Left lung (tissue), 10 donors: Measurements from ENCODE around the gene EDRF1. TPM values are rescaled to one million over a fixed set of nuclear protein-coding genes. Genes with fewer than 3 reads are reported as not detected.
A peak's percentile ranks its signal among the peaks of the same experiment; 100 is the strongest.

Experiments used
- ATAC-seq: fragments of 200-7000 bp; cut with Tn5 transposase; one replicate; pipeline ENCODE4 v1.9.1; 2020; ENCODE audit warnings: moderate library complexity
- DNase-seq, 4 donors: peaks; one replicate each; pipeline ENCODE4 v3.0.0-alpha.2; 2013 to 2020
- H3K27ac ChIP-seq, 2 donors: fragments of 200-600 bp; sonication (generic) in 1 of 2; one replicate each; pipeline versions ENCODE4 v1.5.0 to v1.8.0; 2020 to 2021
- H3K27me3 ChIP-seq, 2 donors: fragments of 200-600 bp; sonication (generic) in 1 of 2; one replicate each; pipeline versions ENCODE4 v1.5.0 to v1.8.0; 2020 to 2021
- H3K36me3 ChIP-seq, 2 donors: fragments of 200-600 bp; sonication (generic) in 1 of 2; one replicate each; pipeline versions ENCODE4 v1.5.0 to v1.8.0; 2020 to 2021
- H3K4me1 ChIP-seq, 2 donors: fragments of 200-600 bp; one replicate each; pipeline ENCODE4 v1.8.0; 2021
- H3K4me3 ChIP-seq, 2 donors: fragments of 200-600 bp; sonication (generic) in 1 of 2; one replicate each; pipeline versions ENCODE4 v1.5.0 to v1.8.0; 2020 to 2021; ENCODE audit warnings: mild to moderate bottlenecking in 1 of 2
- H3K9me3 ChIP-seq, 2 donors: fragments of 200-600 bp; sonication (generic) in 1 of 2; one replicate each; pipeline versions ENCODE4 v1.5.0 to v1.8.0; 2020 to 2021
- intact Hi-C, 2 donors: fragments of 100-400 bp; cut with DNase I; formaldehyde crosslinking; loops; one replicate each; pipeline versions ENCODE4 v1.11.2 to v1.14.2; 2022
- polyA plus RNA-seq, 6 donors: library from polyadenylated mRNA; unstranded; fragments of 120-200 nt; gene quantifications; one replicate each; pipeline ENCODE4 v1.2.1, GENCODE V29; 2013; ENCODE audit not compliant: insufficient read length in 6 of 6
- total RNA-seq, 2 donors: library from RNA; stranded (reverse); fragmentation: NEBNext Ultra II Directional; extraction: Animal tissue kit (Norgen Biotek cat#: 25700); gene quantifications; one replicate each; pipeline ENCODE4 v1.2.1, GENCODE V29; 2021
- TF ChIP-seq, protein P1 (sequence below), 2 donors: fragments of 200-600 bp; sonication (generic) in 1 of 2; IDR thresholded peaks; one replicate each; pipeline versions ENCODE4 v1.5.0 to v1.8.0; 2021; ENCODE audit warnings: antibody characterized with exemption in 2 of 2
- donor health status: DM: no; HTN: yes; CAD: no.
- donor health status: DM: no; HTN: no; CAD: no.

Gene EDRF1
- total and polyA plus RNA-seq, 8 donors = 19.9 to 70.1 (median 59.7) TPM

DNA sequence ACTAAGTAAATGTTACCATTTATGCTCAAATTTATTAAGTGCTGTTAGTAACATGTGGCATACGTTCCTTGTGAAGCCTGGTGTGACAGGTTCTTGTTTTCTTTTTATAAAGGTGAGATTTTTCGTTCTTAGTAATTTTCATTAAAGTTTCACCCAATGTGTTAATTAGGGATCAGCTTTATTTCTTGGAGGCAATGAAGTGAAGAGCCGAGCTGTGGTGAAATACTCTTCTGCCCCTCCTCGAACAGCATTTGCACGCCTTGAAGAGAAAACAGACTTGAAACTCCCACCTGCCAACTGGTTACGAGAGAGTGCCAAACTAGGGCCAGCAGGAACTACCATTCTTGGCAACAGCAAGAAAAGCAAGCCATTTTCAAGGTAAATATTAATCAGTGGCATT is 1.5 kb downstream of the EDRF1 start:
- Histone ChIP-seq H3K27me3 (no peaks in the 10 kb centered on the region), H3K4me1 (peaks cover 8 to 20% of the 10 kb centered on the region in 2 donors), H3K9me3 (no peaks in the 10 kb centered on the region), H3K27ac (no peak overlapping the region), H3K36me3 (peaks cover 0 to 49% of the 10 kb centered on the region in 2 donors), H3K4me3 (peak overlapping the region in 1 of 2 donors; percentile 77)
- TF ChIP-seq, protein P1, sequence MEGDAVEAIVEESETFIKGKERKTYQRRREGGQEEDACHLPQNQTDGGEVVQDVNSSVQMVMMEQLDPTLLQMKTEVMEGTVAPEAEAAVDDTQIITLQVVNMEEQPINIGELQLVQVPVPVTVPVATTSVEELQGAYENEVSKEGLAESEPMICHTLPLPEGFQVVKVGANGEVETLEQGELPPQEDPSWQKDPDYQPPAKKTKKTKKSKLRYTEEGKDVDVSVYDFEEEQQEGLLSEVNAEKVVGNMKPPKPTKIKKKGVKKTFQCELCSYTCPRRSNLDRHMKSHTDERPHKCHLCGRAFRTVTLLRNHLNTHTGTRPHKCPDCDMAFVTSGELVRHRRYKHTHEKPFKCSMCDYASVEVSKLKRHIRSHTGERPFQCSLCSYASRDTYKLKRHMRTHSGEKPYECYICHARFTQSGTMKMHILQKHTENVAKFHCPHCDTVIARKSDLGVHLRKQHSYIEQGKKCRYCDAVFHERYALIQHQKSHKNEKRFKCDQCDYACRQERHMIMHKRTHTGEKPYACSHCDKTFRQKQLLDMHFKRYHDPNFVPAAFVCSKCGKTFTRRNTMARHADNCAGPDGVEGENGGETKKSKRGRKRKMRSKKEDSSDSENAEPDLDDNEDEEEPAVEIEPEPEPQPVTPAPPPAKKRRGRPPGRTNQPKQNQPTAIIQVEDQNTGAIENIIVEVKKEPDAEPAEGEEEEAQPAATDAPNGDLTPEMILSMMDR (IDR thresholded peaks at IDR 0.05) = no peak
- intact Hi-C loops = no loop called here
- ATAC-seq (no peak), DNase-seq (no peak)

DNA sequence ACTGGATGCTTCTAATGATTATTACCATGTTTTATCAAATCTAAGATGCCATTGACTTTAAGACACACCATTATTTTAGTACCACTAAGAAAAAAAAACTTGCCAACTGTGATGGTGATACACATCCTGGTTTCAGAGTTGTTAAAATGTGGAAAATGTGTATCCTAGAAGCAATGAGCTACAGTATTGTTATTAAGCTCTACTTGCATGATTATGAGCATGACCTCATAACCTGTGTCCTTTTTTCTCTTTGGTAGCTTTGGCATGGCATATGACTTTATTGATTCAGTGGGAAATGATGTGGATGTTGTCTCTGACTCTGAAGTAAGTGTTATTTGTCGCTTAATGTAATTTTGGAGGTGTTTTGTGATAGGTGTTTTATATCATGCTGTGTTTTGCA is 3.3 kb downstream of the EDRF1 start:
- intact Hi-C loops = no loop called here
- H3K9me3 ChIP-seq = no peaks in the 10 kb centered on the region

DNA sequence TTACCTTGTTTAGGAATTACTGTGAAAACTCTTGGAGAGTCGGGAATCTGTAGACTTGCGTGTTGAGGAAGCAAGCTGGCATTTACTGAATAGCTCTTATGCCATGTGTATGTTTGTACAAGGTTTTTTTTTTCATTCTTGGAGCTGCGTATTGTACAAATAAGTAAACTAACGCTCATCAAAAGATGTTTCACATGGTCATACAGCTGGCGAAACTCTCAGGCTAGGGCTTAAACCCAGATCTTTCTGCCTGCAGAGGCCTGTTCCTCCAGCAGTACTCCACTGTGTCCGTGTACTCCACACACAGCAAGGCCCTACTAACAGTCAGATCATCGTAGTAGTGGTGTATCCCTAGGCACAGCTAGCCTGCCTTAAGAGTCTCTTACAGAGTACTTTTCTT is 7.4 kb downstream of the EDRF1 start:
- no peak overlapping the region for H3K4me3 ChIP-seq
- ATAC-seq (peak; percentile 26), DNase-seq (no peak)
- H3K4me1 ChIP-seq = peaks cover 0 to under 1% of the 10 kb centered on the region in 2 donors
- H3K27ac ChIP-seq = no peak overlapping the region
- intact Hi-C loops = no loop called here
- TF ChIP-seq, protein P1 (IDR thresholded peaks at IDR 0.05) = no peak
- H3K27me3 ChIP-seq = no peaks in the 10 kb centered on the region
- no peaks in the 10 kb centered on the region for H3K9me3 ChIP-seq
- peaks cover 0 to 100% of the 10 kb centered on the region in 2 donors for H3K36me3 ChIP-seq

More for the DNA sequence above, 3.3 kb downstream of the EDRF1 start:
- TF ChIP-seq, protein P1 (IDR thresholded peaks at IDR 0.05) = no peak
- Histone ChIP-seq H3K4me1 (peaks cover 8 to 20% of the 10 kb centered on the region in 2 donors), H3K27me3 (no peaks in the 10 kb centered on the region), H3K36me3 (peaks cover 0 to 67% of the 10 kb centered on the region in 2 donors), H3K27ac (no peak overlapping the region), H3K4me3 (no peak overlapping the region)
- ATAC-seq = no peak
- no peak for DNase-seq

DNA sequence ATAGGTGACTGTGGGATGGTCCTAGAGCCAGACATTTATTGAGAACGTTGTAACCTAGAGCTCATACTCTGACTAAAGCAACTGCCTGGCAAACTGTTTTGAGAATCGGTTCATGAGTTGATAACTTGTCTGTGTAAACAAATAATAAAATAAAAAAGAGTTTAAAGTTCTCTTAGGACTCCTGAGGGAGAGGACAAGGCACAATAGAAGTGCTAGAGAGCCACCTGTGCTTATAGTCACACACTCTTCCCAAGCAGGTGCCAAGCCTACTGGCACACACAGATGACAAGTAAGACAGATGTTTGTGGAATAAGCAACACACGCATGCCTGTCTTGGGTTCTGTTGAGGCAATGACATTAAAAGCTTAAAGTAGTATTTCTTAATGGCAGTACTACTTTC is 7.9 kb downstream of the EDRF1 start:
- Histone ChIP-seq H3K27ac (no peak overlapping the region), H3K4me3 (no peak overlapping the region), H3K9me3 (no peaks in the 10 kb centered on the region), H3K4me1 (no peaks in the 10 kb centered on the region), H3K27me3 (no peaks in the 10 kb centered on the region), H3K36me3 (peaks cover 0 to 100% of the 10 kb centered on the region in 2 donors)
- ATAC-seq (no peak), DNase-seq (no peak)
- TF ChIP-seq, protein P1 (IDR thresholded peaks at IDR 0.05) = no peak
- intact Hi-C loops = no loop called here

DNA sequence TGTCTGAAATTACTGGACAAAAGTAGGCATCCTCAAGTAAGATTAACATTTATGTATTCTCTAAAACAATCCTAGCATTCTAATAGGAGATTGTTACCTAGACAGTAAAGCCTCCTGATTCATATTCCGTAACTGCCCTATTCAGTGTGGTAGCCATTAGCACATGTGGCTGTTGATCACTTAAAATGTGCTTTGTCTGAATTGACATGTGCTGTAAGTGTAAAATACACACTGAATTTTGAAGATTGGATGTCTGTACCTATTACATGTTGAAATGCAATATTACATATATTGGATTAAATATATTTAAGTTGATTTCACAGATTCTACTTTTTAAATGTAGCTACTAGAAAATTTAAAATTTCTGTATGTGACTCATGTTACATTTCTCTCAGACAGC is 14.6 kb downstream of the EDRF1 start:
- TF ChIP-seq, protein P1 (IDR thresholded peaks at IDR 0.05) = no peak
- peaks cover 0 to 100% of the 10 kb centered on the region in 2 donors for H3K36me3 ChIP-seq

More for the DNA sequence above, 14.6 kb downstream of the EDRF1 start:
- no peaks in the 10 kb centered on the region for H3K4me1 ChIP-seq
- intact Hi-C loops = no loop called here
- ATAC-seq (no peak), DNase-seq (no peak)
- H3K27ac ChIP-seq = no peak overlapping the region
- H3K4me3 ChIP-seq = no peak overlapping the region
- H3K27me3 ChIP-seq = no peaks in the 10 kb centered on the region
- no peaks in the 10 kb centered on the region for H3K9me3 ChIP-seq
